D721Med (cell line): ENCODE measurements around the gene STAC.
A peak's percentile ranks its signal among the peaks of the same experiment; 100 is the strongest.
"Not testable (repeated sequence)": the region's sequence is repeated elsewhere in the genome, so short reads cannot be mapped to it uniquely, and the experiment has no call there.

Experiments used
- DNase-seq: peaks from one replicate; pipeline ENCODE4 v3.0.0; 2011; ENCODE audit warnings: low spot score; ENCODE audit not compliant: insufficient read length
- FAIRE-seq: peaks from 2 replicates; lab custom pipeline; 2011; peaks lifted over from hg19 to GRCh38; lab: Jason Lieb, UNC
- CTCF ChIP-seq: IDR thresholded peaks from 2 replicates; pipeline ENCODE4 v1.5.1; 2012; ENCODE audit warnings: mild to moderate bottlenecking, control low read depth; ENCODE audit not compliant: insufficient read depth; ENCODE audit errors: missing control alignments

STAC gene

DNA sequence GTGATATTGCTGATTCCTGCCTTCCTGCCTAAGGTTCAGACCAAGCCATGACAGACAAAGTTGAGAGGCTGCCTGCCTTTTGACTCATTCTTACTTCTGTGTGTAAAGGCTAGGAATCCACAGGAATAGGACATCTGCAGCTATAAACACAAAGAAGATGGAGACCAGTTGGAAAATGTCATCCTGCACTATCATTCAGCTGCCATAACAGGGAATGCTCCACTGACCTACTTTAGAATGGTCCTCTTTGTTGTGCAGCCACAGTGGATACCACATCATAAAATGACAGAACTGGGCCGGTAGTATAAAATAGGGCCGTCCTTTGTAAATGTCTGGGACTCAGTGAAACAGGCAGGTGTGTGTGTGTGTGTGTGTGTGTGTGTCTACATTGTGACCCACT, 75.1 kb downstream of the STAC start:
- no peak for FAIRE-seq
- TF ChIP-seq CTCF, result no peak
- DNase-seq, result no peak

- TF ChIP-seq CTCF, result no peak
- FAIRE-seq (peak; percentile 56), DNase-seq (no peak)
Measured at GRCh38 chr3:36456784-36457183, 76.5 kb downstream of the STAC start.

DNA sequence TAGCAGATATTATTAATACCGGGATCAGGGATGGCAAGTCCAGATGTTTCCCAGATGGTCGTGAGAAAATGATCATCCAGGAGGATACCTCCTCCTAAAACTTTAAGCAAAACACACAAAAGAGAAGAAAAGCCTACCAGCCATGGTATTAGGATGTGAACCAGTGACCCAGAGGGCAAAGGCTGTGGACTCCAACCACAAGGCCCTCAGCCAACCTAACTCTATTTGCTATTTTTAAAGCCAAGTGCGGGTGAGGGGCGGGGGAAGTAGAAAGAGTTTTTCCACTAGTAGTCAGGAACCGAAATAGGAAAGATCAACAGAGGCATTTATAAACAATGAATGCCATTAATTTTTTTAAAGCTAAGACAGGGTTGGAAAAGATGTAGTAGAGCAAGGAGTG, 77.4 kb downstream of the STAC start:
- DNase-seq, result no peak
- FAIRE-seq, result no peak
- TF ChIP-seq CTCF, result no peak

DNA sequence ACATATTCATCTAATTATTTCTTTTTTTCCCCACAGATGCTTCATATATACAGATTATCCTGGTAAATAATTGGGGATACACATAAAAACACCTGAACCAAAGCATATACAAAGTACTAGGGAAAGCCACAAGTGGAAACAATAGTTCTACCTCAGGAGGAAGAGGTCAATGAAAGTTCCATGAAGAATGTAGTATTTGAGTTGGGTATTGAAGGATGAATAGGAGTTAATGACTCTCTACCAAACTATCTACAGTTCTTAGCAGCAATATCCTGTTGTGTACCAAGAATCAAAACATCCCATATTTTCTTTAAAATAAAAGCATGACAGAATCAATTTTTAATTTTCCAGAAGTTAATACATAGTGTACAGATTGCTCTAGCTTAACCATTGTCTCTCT, 78.9 kb downstream of the STAC start:
- DNase-seq, result no peak
- TF ChIP-seq CTCF, result no peak
- no peak for FAIRE-seq

DNA sequence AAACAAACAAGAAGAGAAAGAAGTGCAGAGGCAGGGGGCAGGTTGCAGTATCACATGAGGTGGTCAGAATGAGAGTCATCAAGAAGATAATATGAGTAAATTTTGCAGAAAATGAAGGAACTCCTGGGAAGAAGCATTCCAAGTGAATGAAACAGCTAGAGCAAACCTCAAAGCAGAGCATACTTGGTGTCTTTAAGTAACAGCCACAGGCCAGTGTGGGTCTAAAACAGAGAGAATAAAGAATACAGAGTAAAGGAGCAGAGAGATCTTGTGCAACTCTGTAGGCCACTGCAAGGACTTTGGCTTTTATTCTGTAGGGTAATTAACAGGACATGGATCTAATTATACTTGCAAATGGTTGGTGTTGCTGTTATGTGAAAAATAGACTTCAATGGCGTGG, 81.3 kb downstream of the STAC start:
- no peak for TF ChIP-seq CTCF
- DNase-seq, result no peak
- FAIRE-seq, result no peak

DNA sequence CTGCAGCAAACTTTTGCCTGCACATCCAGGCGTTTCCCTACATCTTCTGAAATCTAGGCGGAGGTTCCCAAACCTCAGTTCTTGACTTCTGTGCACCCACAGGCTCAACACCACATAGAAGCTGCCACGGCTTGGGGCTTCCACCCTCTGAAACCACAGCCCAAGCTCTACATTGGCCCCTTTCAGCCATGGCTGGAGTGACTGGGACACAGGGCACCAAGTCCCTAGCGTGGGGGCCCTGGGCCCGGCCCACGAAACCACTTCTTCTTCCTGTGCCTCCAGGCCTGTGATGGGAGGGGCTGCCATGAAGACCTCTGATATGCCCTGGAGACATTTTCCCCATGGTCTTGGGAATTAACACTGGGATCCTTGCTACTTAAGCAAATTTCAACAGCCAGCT, 91.7 kb downstream of the STAC start:
- DNase-seq, FAIRE-seq: not testable (repeated sequence)

DNA sequence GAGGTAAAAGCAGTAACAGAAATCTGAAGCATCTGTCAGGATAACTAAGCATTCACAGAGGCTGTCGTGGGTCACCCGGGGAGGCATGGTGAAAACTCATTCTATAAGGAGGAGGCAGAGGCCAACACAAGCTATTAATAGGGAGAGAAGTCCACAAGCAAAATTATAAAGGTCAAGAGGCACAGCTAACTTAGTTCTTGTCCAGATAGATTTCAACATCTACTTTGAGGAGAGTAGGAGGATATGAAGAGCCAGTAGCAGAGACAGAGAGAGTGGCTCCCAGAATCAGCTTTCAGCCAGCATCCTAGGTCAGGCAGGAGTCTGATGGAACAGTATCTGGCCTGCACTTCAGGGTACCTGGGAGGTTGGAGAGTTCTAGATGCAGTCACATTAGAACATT, 95.3 kb downstream of the STAC start:
- no peak for DNase-seq
- no peak for TF ChIP-seq CTCF
- FAIRE-seq, result no peak

DNA sequence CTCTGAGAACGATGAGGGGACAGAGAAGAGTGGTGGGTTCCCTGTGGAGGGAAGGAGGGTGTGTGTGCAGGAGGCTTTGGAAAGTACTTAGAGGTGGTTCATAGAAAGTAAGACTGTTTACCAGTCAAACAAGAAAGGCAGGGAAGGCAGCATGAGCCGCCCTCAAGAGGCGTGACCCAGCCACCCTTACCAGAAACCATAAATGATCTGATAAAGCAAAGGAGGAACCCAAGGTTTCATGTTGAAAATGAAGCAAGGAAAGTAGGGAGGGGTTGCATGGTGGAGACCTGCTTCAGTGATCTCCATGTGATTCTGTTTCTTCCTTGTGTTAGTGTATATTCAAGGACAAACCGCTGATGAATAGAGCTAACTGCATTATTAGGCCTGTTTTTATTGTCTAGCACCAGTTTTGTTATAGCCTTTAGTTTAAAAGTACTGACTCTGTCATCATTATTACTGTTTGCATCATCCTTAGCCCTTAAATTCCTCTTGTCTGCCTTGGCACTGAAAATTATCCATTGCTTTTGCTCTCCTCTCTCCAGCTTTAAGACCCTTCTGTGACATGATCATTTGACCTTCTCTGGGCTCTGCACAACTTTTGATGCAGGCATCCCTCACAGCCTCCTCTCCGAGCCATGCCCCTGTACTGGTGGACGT, 96.1 kb downstream of the STAC start:
- DNase-seq, result no peak
- FAIRE-seq, result no peak
- TF ChIP-seq CTCF, result no peak
